ENCODE results near the gene GSTM1. TPM values are rescaled to one million over a fixed set of nuclear protein-coding genes. Genes with fewer than 3 reads are reported as not detected.

GSTM1 gene
- total and polyA plus RNA-seq, 10 of the 15 experiments (the other 5 are each of a cell fraction or from before 2014, with no cell fraction given), result 16.0 to 75.6 (median 46.4) TPM

DNA sequence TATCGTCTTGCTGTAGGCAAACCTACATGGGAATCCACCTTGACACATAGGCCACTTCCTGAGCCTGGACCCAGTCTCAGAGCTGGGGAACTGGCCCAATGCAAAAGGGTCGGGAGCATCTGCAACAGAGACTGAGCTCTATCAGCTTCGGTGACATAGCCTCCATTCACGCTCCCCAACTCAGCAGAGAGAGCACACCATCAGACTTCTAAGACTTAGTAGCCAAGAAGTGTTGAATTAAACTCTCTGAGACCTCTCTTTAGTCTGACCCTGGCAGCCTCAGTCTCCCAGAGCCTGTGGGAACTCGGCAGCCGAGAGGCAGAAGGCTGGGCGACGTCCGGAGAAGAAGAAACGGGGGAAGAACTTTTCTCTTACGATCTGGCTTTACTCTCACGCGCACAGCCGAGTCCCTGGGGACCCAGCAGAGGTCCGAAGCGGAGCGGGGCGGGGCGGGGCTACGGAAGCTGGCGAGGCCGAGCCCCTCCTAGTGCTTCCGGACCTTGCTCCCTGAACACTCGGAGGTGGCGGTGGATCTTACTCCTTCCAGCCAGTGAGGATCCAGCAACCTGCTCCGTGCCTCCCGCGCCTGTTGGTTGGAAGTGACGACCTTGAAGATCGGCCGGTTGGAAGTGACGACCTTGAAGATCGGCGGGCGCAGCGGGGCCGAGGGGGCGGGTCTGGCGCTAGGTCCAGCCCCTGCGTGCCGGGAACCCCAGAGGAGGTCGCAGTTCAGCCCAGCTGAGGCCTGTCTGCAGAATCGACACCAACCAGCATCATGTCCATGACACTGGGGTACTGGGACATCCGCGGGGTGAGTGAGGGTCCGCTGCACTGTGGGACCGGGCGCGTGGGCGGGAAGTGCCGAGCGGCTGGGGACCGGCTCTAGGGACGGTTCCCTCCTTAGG is 31.8 kb upstream of the GSTM1 start, which contains the start of gene GSTM4 (continued):
- TF ChIP-seq, protein P1, sequence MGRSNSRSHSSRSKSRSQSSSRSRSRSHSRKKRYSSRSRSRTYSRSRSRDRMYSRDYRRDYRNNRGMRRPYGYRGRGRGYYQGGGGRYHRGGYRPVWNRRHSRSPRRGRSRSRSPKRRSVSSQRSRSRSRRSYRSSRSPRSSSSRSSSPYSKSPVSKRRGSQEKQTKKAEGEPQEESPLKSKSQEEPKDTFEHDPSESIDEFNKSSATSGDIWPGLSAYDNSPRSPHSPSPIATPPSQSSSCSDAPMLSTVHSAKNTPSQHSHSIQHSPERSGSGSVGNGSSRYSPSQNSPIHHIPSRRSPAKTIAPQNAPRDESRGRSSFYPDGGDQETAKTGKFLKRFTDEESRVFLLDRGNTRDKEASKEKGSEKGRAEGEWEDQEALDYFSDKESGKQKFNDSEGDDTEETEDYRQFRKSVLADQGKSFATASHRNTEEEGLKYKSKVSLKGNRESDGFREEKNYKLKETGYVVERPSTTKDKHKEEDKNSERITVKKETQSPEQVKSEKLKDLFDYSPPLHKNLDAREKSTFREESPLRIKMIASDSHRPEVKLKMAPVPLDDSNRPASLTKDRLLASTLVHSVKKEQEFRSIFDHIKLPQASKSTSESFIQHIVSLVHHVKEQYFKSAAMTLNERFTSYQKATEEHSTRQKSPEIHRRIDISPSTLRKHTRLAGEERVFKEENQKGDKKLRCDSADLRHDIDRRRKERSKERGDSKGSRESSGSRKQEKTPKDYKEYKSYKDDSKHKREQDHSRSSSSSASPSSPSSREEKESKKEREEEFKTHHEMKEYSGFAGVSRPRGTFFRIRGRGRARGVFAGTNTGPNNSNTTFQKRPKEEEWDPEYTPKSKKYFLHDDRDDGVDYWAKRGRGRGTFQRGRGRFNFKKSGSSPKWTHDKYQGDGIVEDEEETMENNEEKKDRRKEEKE (IDR thresholded peaks at IDR 0.05), result no peak
- TF ChIP-seq POLR2AphosphoS5 (IDR thresholded peaks at IDR 0.05; ENCODE audit: low read length) (peak; percentile 61), IKZF1 (conservative IDR thresholded peaks at IDR 0.05) (peak; percentile 78), SMC3 (IDR thresholded peaks at IDR 0.05; ENCODE audit: borderline replicate concordance, low read length) (peak; percentile 3; the same call in 1 of the 2 replicates), SP1 (IDR thresholded peaks at IDR 0.05; ENCODE audit: low read depth, low read length) (no peak), REST (IDR thresholded peaks at IDR 0.05; ENCODE audit: low read depth, low read length) (no peak), EGR1 (IDR thresholded peaks at IDR 0.05; ENCODE audit: borderline replicate concordance in 1 of 2, low read depth in 2 of 2, low read length in 2 of 2) (peak; percentile 43 to 77), TBL1XR1 (IDR thresholded peaks at IDR 0.05; ENCODE audit: low read depth, low read length) (no peak), HDAC6 (IDR thresholded peaks at IDR 0.05; ENCODE audit: unreplicated experiment) (no peak), TARDBP (IDR thresholded peaks at IDR 0.05; ENCODE audit: borderline replicate concordance) (no peak), CBX5 (IDR thresholded peaks at IDR 0.05; ENCODE audit: low read depth) (no peak), HDAC2 (IDR thresholded peaks at IDR 0.05) (no peak), BRCA1 (IDR thresholded peaks at IDR 0.05; ENCODE audit: low read depth, low read length) (0 out of 2 replicates have a peak, but pooled peaks have one; percentile 32), BHLHE40 (IDR thresholded peaks at IDR 0.05; ENCODE audit: borderline replicate concordance in 1 of 2, low read depth in 2 of 2, low read length in 1 of 2) (peak; percentile 69 to 86; a peak in 3 of 4 replicates), NBN (IDR thresholded peaks at IDR 0.05) (peak; percentile 79)
- TF ChIP-seq, protein P2, sequence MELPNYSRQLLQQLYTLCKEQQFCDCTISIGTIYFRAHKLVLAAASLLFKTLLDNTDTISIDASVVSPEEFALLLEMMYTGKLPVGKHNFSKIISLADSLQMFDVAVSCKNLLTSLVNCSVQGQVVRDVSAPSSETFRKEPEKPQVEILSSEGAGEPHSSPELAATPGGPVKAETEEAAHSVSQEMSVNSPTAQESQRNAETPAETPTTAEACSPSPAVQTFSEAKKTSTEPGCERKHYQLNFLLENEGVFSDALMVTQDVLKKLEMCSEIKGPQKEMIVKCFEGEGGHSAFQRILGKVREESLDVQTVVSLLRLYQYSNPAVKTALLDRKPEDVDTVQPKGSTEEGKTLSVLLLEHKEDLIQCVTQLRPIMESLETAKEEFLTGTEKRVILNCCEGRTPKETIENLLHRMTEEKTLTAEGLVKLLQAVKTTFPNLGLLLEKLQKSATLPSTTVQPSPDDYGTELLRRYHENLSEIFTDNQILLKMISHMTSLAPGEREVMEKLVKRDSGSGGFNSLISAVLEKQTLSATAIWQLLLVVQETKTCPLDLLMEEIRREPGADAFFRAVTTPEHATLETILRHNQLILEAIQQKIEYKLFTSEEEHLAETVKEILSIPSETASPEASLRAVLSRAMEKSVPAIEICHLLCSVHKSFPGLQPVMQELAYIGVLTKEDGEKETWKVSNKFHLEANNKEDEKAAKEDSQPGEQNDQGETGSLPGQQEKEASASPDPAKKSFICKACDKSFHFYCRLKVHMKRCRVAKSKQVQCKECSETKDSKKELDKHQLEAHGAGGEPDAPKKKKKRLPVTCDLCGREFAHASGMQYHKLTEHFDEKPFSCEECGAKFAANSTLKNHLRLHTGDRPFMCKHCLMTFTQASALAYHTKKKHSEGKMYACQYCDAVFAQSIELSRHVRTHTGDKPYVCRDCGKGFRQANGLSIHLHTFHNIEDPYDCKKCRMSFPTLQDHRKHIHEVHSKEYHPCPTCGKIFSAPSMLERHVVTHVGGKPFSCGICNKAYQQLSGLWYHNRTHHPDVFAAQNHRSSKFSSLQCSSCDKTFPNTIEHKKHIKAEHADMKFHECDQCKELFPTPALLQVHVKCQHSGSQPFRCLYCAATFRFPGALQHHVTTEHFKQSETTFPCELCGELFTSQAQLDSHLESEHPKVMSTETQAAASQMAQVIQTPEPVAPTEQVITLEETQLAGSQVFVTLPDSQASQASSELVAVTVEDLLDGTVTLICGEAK (IDR thresholded peaks at IDR 0.05; ENCODE audit: borderline replicate concordance), result no peak; the same call in 1 of the 2 replicates
- TF ChIP-seq, protein P3, sequence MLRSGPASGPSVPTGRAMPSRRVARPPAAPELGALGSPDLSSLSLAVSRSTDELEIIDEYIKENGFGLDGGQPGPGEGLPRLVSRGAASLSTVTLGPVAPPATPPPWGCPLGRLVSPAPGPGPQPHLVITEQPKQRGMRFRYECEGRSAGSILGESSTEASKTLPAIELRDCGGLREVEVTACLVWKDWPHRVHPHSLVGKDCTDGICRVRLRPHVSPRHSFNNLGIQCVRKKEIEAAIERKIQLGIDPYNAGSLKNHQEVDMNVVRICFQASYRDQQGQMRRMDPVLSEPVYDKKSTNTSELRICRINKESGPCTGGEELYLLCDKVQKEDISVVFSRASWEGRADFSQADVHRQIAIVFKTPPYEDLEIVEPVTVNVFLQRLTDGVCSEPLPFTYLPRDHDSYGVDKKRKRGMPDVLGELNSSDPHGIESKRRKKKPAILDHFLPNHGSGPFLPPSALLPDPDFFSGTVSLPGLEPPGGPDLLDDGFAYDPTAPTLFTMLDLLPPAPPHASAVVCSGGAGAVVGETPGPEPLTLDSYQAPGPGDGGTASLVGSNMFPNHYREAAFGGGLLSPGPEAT (IDR thresholded peaks at IDR 0.05; ENCODE audit: low read depth), result peak; percentile 27; the same call in 1 of the 2 replicates

All from GM12878 (cell line).